HL-60 (cell line): Measurements from ENCODE around the gene C4orf36.
"Not testable (repeated sequence)": the region's sequence is repeated elsewhere in the genome, so short reads cannot be mapped to it uniquely, and the experiment has no call there.

Experiments
- CTCF ChIP-seq: IDR thresholded peaks from one replicate; pipeline ENCODE4 v1.5.1; 2011; ENCODE audit warnings: low read length, control low read depth, inconsistent platforms; ENCODE audit not compliant: insufficient read depth
- GABPA ChIP-seq: IDR thresholded peaks from 2 replicates; pipeline ENCODE4 v1.6.1; 2012; ENCODE audit warnings: low read depth
- POLR2AphosphoS5 ChIP-seq: IDR thresholded peaks from 2 replicates; pipeline ENCODE4 v1.6.1; 2012; ENCODE audit warnings: low read depth
- REST ChIP-seq: IDR thresholded peaks from 2 replicates; pipeline ENCODE4 v1.6.1; 2012; ENCODE audit warnings: low read depth; ENCODE audit not compliant: insufficient replicate concordance
- SPI1 ChIP-seq: IDR thresholded peaks from 2 replicates; pipeline ENCODE4 v1.6.1; 2012; ENCODE audit warnings: low read depth, mild to moderate bottlenecking, borderline replicate concordance

GRCh38 chr4:86875436-86875835, 16.8 kb downstream of the C4orf36 start:
- TF ChIP-seq REST, CTCF, POLR2AphosphoS5, GABPA, SPI1: not testable (repeated sequence)
